HepG2 (cell line): ENCODE data around the gene FGF1. TPM values are rescaled to one million over a fixed set of nuclear protein-coding genes. Genes with fewer than 3 reads are reported as not detected.

Experiments used
- ATAC-seq: fragments of 200-7000 bp; cut with Tn5 transposase; 3 replicates; pipeline ENCODE4 v1.9.1; 2020; ENCODE audit warnings: mild to moderate bottlenecking, moderate library complexity
- BruUV-seq: library from RNA; stranded (reverse); fragments of 400-500 nt; replicated peaks from 2 replicates; lab custom pipeline; 2021; lab: Mats Ljungman, UMichigan
- CTCF ChIA-PET: fragments of 300-600 bp; formaldehyde crosslinking; extraction: SDS; loops from one replicate; lab custom pipeline; 2021; ENCODE audit warnings: low total read pairs, inconsistent platforms, low intra/inter-chr PET ratio; lab: Yijun Ruan, JAX
- POLR2A ChIA-PET: fragments of 350-600 bp; sonication (Branson Sonifier 250); formaldehyde crosslinking; loops from one replicate; lab custom pipeline; 2020; ENCODE audit warnings: antibody characterized with exemption, inconsistent platforms; lab: Yijun Ruan, JAX
- DNase-seq: peaks from one replicate; pipeline ENCODE4 v3.0.0-alpha.2; 2015; ENCODE audit warnings: low spot score
- FAIRE-seq: peaks from 3 replicates; lab custom pipeline; 2011; peaks lifted over from hg19 to GRCh38; lab: Jason Lieb, UNC
- H2AFZ ChIP-seq: one replicate; pipeline ENCODE4 v1.6.1; 2011; ENCODE audit warnings: low read length, inconsistent platforms
- H3K27ac ChIP-seq: fragments of 300-600 bp; 3 replicates; pipeline ENCODE4 v1.8.0; 2011; ENCODE audit warnings: mixed run types, mild to moderate bottlenecking, mixed read lengths, low read length, inconsistent platforms; ENCODE audit not compliant: insufficient read depth; ENCODE audit errors: extremely low read length
- H3K27me3 ChIP-seq, 2 experiments: fragments of 200-600 bp in 1 of 2; 2 replicates in 1 of 2; 3 replicates in 1 of 2; pipeline versions ENCODE4 v1.6.0 to v1.8.0; 2011; ENCODE audit warnings: low read length in 2 of 2, mild to moderate bottlenecking in 2 of 2, moderate library complexity in 2 of 2, inconsistent platforms in 1 of 2; ENCODE audit not compliant: insufficient read depth in 2 of 2, control insufficient read depth in 1 of 2
- H3K36me3 ChIP-seq, 2 experiments: fragments of 200-600 bp in 1 of 2; replicated peaks in 1 of 2; 2 replicates in 1 of 2; 3 replicates in 1 of 2; pipeline versions ENCODE4 v1.5.1 to v1.8.0; 2011; ENCODE audit warnings: low read length in 2 of 2, inconsistent platforms in 1 of 2; ENCODE audit not compliant: insufficient read depth in 2 of 2, control insufficient read depth in 1 of 2
- H3K4me1 ChIP-seq: 2 replicates; pipeline ENCODE4 v1.5.1; 2012; ENCODE audit warnings: low read length, inconsistent platforms; ENCODE audit not compliant: insufficient read depth
- H3K4me2 ChIP-seq: 2 replicates; pipeline ENCODE4 v1.6.0; 2011; ENCODE audit warnings: low read depth, low read length, inconsistent platforms
- H3K4me3 ChIP-seq, 3 experiments: fragments of 200-600 bp in 1 of 3; sonication (generic), shearing (Covaris generic) in 1 of 3; replicated peaks in 1 of 3; 2 replicates each; pipeline ENCODE4 v1.5.1; 2011 to 2016; ENCODE audit warnings: low read length in 3 of 3, inconsistent platforms in 2 of 3, low read depth in 2 of 3, mild to moderate bottlenecking in 2 of 3, control low read depth in 1 of 3, mixed read lengths in 1 of 3; ENCODE audit not compliant: insufficient read depth in 1 of 3
- H3K79me2 ChIP-seq: one replicate; pipeline ENCODE4 v1.6.1; 2011; ENCODE audit warnings: low read length, inconsistent platforms; ENCODE audit not compliant: insufficient read depth
- H3K9ac ChIP-seq: 2 replicates; pipeline ENCODE4 v1.6.0; 2011; ENCODE audit warnings: mild to moderate bottlenecking, low read depth, low read length, inconsistent platforms; ENCODE audit not compliant: insufficient read depth
- H3K9me3 ChIP-seq: 2 replicates; pipeline ENCODE4 v1.5.1; 2012; ENCODE audit warnings: mild to moderate bottlenecking, low read length
- H4K20me1 ChIP-seq: 2 replicates; pipeline ENCODE4 v1.6.0; 2011; ENCODE audit warnings: inconsistent platforms, mild to moderate bottlenecking, low read length, moderate library complexity; ENCODE audit not compliant: insufficient read depth
- ATM ChIP-seq: fragments of 450-650 bp; IDR thresholded peaks from 2 replicates; pipeline ENCODE4 v1.7.1; 2017; ENCODE audit warnings: mild to moderate bottlenecking, borderline replicate concordance
- PATZ1 ChIP-seq: sonication (generic); formaldehyde crosslinking; IDR thresholded peaks from 2 replicates; pipeline ENCODE4 v1.4.0; 2020; ENCODE audit warnings: missing genetic modification reagents
- YEATS2 ChIP-seq: sonication (generic); formaldehyde crosslinking; IDR thresholded peaks from 2 replicates; pipeline ENCODE4 v1.4.0; 2020; ENCODE audit warnings: missing genetic modification reagents, borderline replicate concordance
- YY1 ChIP-seq: IDR thresholded peaks from 2 replicates; pipeline ENCODE4 v1.6.1; 2011; ENCODE audit warnings: low read length, low read depth, moderate library complexity, mild to moderate bottlenecking; ENCODE audit not compliant: insufficient read depth, insufficient replicate concordance
- ZFP37 ChIP-seq: sonication (generic); formaldehyde crosslinking; IDR thresholded peaks from 2 replicates; pipeline ENCODE4 v1.4.0; 2020; ENCODE audit warnings: missing genetic modification reagents, borderline replicate concordance
- ZNF180 ChIP-seq: sonication (generic); formaldehyde crosslinking; IDR thresholded peaks from 2 replicates; pipeline ENCODE4 v1.4.0; 2020; ENCODE audit warnings: low read depth, missing genetic modification reagents, borderline replicate concordance
- ZNF446 ChIP-seq: sonication (generic); formaldehyde crosslinking; IDR thresholded peaks from 2 replicates; pipeline ENCODE4 v1.5.0; 2020; ENCODE audit warnings: mild to moderate bottlenecking, missing genetic modification reagents
- ZNF737 ChIP-seq: sonication (generic); formaldehyde crosslinking; IDR thresholded peaks from 2 replicates; pipeline ENCODE4 v1.5.0; 2020; ENCODE audit warnings: missing genetic modification reagents, mild to moderate bottlenecking, borderline replicate concordance
- WGBS: methylation state at CpG from one replicate; pipeline ENCODE4 v1.1.6; 2017; ENCODE audit warnings: low lambda C conversion rate; 5-methylcytosine and 5-hydroxymethylcytosine counted together
- in situ Hi-C: cut with HindIII; loops from 2 replicates; pipeline ENCODE4 v1.10.0; 2017; ENCODE audit warnings: low pct_unique_long_range_greater_than_20kb; ENCODE audit not compliant: extremely low pct_ligation_motif_present
- intact Hi-C: fragments of 100-400 bp; cut with micrococcal nuclease; formaldehyde crosslinking; loops from one replicate; pipeline ENCODE4 v1.10.0; 2022; ENCODE audit not compliant: unreplicated experiment
- polyA plus RNA-seq, 8 experiments: library from polyadenylated mRNA; depleted of rRNA in 3 of 8; stranded (reverse) in 7 of 8; unstranded in 1 of 8; fragments of >200 nt; fragmentation: Illumina TruSeq in 4 of 8; extraction: Trizol in 4 of 8; gene quantifications; 2 replicates each; pipeline versions ENCODE4 v1.2.1 to v1.2.3, GENCODE V29; 2011 to 2016; ENCODE audit warnings: low read depth in 4 of 8, missing spikeins in 1 of 8, mixed read lengths in 1 of 8; ENCODE audit not compliant: insufficient read depth in 1 of 8
- total RNA-seq, 5 experiments: library from RNA; depleted of rRNA; stranded (reverse); fragments of >200 nt; fragmentation: Illumina TruSeq; extraction: Trizol; gene quantifications; 2 replicates each; pipeline ENCODE4 v1.2.3, GENCODE V29; 2016; ENCODE audit warnings: low read depth in 1 of 5
- TF ChIP-seq, protein P1 (sequence below): sonication (generic); formaldehyde crosslinking; IDR thresholded peaks from 2 replicates; pipeline ENCODE4 v1.5.1; 2020; ENCODE audit warnings: missing genetic modification reagents, mild to moderate bottlenecking, borderline replicate concordance
- TF ChIP-seq, protein P2 (sequence below): sonication (generic); formaldehyde crosslinking; conservative IDR thresholded peaks from 2 replicates; pipeline ENCODE4 v1.4.0; 2020; ENCODE audit warnings: missing genetic modification reagents

Gene FGF1
- total and polyA plus RNA-seq, 2 of the 13 experiments (the other 11 are each of a cell fraction or from before 2014, with no cell fraction given) = not detected

GRCh38 chr5:142605611-142606010 is 80.3 kb downstream of the FGF1 start:
- ChIA-PET CTCF (no interaction called here), POLR2A (no interaction called here)
- no peak overlapping the region for H3K4me2 ChIP-seq
- FAIRE-seq (no peak), DNase-seq (no peak), ATAC-seq (no peak)
- H2AFZ ChIP-seq = no peak overlapping the region
- in situ Hi-C loops (no loop called here), intact Hi-C loops (no loop called here)
- H3K4me3 ChIP-seq = no peak overlapping the region
- no peak overlapping the region for H3K9ac ChIP-seq
- H3K27ac ChIP-seq = no peak overlapping the region
- BruUV-seq = no TSS peak
- no peaks in the 10 kb centered on the region for H3K79me2 ChIP-seq
- no peaks in the 10 kb centered on the region for H3K9me3 ChIP-seq
- no peaks in the 10 kb centered on the region for H4K20me1 ChIP-seq
- H3K27me3 ChIP-seq = peaks cover 0 to 19% of the 10 kb centered on the region in 2 experiments; a peak in 2 of 5 replicates
- WGBS = 58% methylated on average over 5 of the region's 5 CpGs
- H3K36me3 ChIP-seq = no peaks in the 10 kb centered on the region
- TF ChIP-seq ZNF180 (no peak), PATZ1 (CRISPR knock-in tag) (no peak), ATM (no peak)
- TF ChIP-seq, protein P1, sequence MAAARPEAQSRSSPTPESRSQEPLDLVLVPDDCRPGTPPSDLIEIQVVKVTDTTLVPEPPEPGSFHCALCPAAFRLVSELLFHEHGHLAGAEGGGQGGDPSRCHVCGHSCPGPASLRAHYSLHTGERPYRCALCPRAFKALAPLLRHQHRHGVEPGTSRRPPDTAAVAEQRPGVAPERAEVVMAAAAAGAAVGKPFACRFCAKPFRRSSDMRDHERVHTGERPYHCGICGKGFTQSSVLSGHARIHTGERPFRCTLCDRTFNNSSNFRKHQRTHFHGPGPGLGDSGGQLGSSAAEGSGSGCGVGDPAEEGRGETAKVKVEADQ = no peak
- peaks cover 10% of the 10 kb centered on the region for H3K4me1 ChIP-seq

DNA sequence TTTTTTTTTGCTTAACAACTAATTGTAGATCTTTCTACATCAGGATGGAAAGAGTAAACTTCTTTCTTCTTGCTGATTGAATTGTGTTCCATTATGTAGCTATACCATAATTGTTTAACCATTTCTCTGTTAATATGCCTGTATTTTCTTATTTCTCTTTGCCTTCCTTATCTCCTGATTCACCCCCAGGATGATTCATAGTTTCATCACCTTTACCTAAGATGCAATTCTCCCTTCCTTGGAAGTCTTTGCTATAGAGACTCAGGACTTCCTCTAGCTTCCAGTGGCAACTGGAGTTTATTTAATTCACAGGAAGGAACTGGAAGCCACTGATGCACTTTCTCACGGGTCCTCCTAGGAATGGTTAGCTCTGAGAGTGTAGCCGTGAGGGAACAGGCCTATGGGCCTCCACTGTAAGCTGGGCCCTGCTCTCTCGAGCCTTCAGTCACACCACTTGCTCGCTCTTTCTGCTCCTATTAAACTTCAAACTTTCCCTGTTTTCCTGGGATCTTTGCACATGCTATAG is 83.1 kb downstream of the FGF1 start:
- Histone ChIP-seq H3K27ac (no peak overlapping the region), H3K27me3 (peaks cover 0 to 11% of the 10 kb centered on the region in 2 experiments; a peak in 2 of 5 replicates), H3K4me1 (peaks cover 17% of the 10 kb centered on the region), H3K9ac (no peak overlapping the region), H3K4me3 (no peak overlapping the region), H3K9me3 (no peaks in the 10 kb centered on the region), H4K20me1 (no peaks in the 10 kb centered on the region), H3K36me3 (no peaks in the 10 kb centered on the region), H3K4me2 (no peak overlapping the region), H3K79me2 (no peaks in the 10 kb centered on the region), H2AFZ (no peak overlapping the region)
- no TSS peak for BruUV-seq
- DNase-seq (no peak), ATAC-seq (no peak), FAIRE-seq (no peak)
- in situ Hi-C loops (no loop called here), intact Hi-C loops (no loop called here)
- ChIA-PET POLR2A (no interaction called here), CTCF (no interaction called here)
- 29% methylated on average over 4 of the region's 4 CpGs for WGBS
- TF ChIP-seq ZNF737 (CRISPR knock-in tag) = no peak
- TF ChIP-seq, protein P2, sequence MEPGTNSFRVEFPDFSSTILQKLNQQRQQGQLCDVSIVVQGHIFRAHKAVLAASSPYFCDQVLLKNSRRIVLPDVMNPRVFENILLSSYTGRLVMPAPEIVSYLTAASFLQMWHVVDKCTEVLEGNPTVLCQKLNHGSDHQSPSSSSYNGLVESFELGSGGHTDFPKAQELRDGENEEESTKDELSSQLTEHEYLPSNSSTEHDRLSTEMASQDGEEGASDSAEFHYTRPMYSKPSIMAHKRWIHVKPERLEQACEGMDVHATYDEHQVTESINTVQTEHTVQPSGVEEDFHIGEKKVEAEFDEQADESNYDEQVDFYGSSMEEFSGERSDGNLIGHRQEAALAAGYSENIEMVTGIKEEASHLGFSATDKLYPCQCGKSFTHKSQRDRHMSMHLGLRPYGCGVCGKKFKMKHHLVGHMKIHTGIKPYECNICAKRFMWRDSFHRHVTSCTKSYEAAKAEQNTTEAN (CRISPR knock-in tag) = no peak
- TF ChIP-seq YEATS2 (CRISPR knock-in tag) = no peak
- TF ChIP-seq ZNF446 = no peak
- TF ChIP-seq ZFP37 (CRISPR knock-in tag) = no peak
- no peak for TF ChIP-seq YY1
